ENCODE measurements around the gene PRKCE. TPM values are rescaled to one million over a fixed set of nuclear protein-coding genes. Genes with fewer than 3 reads are reported as not detected.

PRKCE gene
- total and polyA plus RNA-seq, 2 donors (not counting 3 experiments of a cell fraction or from before 2014, with no cell fraction given), result 27.9 to 33.9 TPM

DNA sequence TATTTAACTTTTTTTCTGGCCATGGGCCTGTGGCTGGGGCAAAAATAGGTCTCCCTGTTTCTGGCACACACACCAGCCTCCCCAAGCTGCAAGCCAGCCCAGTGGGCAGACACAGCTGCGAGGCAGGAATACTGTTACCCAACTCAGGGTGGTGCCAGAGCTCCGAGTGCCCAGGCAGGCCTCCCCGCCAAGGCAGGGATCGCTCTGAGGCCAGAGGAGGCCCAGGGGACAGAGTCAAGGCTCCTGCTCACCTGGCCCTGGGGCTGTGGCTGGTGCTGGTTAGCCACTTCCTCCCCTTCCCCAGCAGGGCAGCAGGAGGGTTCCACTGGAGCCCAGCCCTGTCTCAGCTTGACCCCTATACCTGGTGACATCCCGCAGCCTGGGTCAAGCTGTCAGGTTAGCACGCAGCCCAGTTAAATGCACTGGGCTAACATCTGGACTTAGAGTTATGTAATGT, 578.7 kb downstream of the PRKCE start:
- no peak overlapping the region for H3K4me2 ChIP-seq (ENCODE audit: insufficient read depth, low read length)
- FAIRE-seq, result no peak
- no peak for DNase-seq (ENCODE audit: low read depth, low spot score)
- dilution Hi-C loops (cut with MboI; ENCODE audit: extremely low pct_ligation_motif_present, low sequenced_read_pairs), result no loop called here
- H3K9me3 ChIP-seq (replicated peaks; ENCODE audit: control insufficient read depth, insufficient read depth, low read length), result no peaks in the 10 kb centered on the region
- no TSS peak for BruUV-seq (replicated peaks)
- peaks cover 13% of the 10 kb centered on the region for H3K4me1 ChIP-seq (ENCODE audit: control insufficient read depth, extremely low read depth, insufficient read depth, low read length)
- H3K9me1 ChIP-seq (replicated peaks; ENCODE audit: control insufficient read depth, extremely low read depth, insufficient read depth, low read length), result no peaks in the 10 kb centered on the region
- no peaks in the 10 kb centered on the region for H3K79me2 ChIP-seq (ENCODE audit: control insufficient read depth, insufficient read depth, low read length)
- TF ChIP-seq, protein P1, sequence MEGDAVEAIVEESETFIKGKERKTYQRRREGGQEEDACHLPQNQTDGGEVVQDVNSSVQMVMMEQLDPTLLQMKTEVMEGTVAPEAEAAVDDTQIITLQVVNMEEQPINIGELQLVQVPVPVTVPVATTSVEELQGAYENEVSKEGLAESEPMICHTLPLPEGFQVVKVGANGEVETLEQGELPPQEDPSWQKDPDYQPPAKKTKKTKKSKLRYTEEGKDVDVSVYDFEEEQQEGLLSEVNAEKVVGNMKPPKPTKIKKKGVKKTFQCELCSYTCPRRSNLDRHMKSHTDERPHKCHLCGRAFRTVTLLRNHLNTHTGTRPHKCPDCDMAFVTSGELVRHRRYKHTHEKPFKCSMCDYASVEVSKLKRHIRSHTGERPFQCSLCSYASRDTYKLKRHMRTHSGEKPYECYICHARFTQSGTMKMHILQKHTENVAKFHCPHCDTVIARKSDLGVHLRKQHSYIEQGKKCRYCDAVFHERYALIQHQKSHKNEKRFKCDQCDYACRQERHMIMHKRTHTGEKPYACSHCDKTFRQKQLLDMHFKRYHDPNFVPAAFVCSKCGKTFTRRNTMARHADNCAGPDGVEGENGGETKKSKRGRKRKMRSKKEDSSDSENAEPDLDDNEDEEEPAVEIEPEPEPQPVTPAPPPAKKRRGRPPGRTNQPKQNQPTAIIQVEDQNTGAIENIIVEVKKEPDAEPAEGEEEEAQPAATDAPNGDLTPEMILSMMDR (IDR thresholded peaks at IDR 0.05; ENCODE audit: extremely low read depth in 1 of 2, insufficient read depth in 1 of 2, low read depth in 1 of 2, low read length in 2 of 2), result no peak
- TF ChIP-seq MYC (IDR thresholded peaks at IDR 0.05; ENCODE audit: low read depth, low read length), result no peak
- TF ChIP-seq FOS (IDR thresholded peaks at IDR 0.05; ENCODE audit: borderline replicate concordance, insufficient read depth, low read length), result no peak
- no peak for TF ChIP-seq JUN (IDR thresholded peaks at IDR 0.05; ENCODE audit: borderline replicate concordance, insufficient read depth, insufficient read length, low read depth)
- no peak for TF ChIP-seq EZH2 (IDR thresholded peaks at IDR 0.05; ENCODE audit: borderline replicate concordance, low read depth, low read length, severe bottlenecking)
- TF ChIP-seq POLR2A (IDR thresholded peaks at IDR 0.05; ENCODE audit: low read depth, low read length), result no peak
- no peak for TF ChIP-seq GATA2 (IDR thresholded peaks at IDR 0.05; ENCODE audit: insufficient read depth, insufficient read length, low read depth, low read length)
- TF ChIP-seq, protein P2, sequence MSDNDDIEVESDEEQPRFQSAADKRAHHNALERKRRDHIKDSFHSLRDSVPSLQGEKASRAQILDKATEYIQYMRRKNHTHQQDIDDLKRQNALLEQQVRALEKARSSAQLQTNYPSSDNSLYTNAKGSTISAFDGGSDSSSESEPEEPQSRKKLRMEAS (IDR thresholded peaks at IDR 0.05; ENCODE audit: insufficient read depth, insufficient read length), result no peak
- TF ChIP-seq POLR2AphosphoS5 (IDR thresholded peaks at IDR 0.05; ENCODE audit: insufficient read depth, low read depth, low read length), result no peak
- H3K4me3 ChIP-seq (replicated peaks in 1 of 3; ENCODE audit: insufficient read depth in 1 of 3, low read depth in 1 of 3, low read length in 3 of 3), result no peak overlapping the region
- H3K36me3 ChIP-seq (ENCODE audit: control insufficient read depth in 2 of 2, extremely low read depth in 1 of 2, insufficient read depth in 2 of 2, low read length in 2 of 2), result no peaks in the 10 kb centered on the region
- no peak overlapping the region for H3K27ac ChIP-seq (ENCODE audit: insufficient read depth, low read depth, low read length)
- CTCF ChIA-PET, result interaction anchor here (1.0 to 2.2 kb wide), 4 partner anchors 12 to 64 kb away, joined by 3 to 14 read pairs (median 7); no protein-coding TSS in a partner anchor
- no peak overlapping the region for H2AFZ ChIP-seq (ENCODE audit: low read depth, low read length)
- no peaks in the 10 kb centered on the region for H4K20me1 ChIP-seq (replicated peaks; ENCODE audit: control insufficient read depth, extremely low read depth, insufficient read depth, low read length)
- intact Hi-C loops (cut with micrococcal nuclease), result no loop called here
- no peaks in the 10 kb centered on the region for H3K27me3 ChIP-seq (ENCODE audit: control insufficient read depth in 2 of 2, insufficient read depth in 2 of 2, low read length in 2 of 2)
- POLR2A ChIA-PET, result no interaction called here
- H3K9ac ChIP-seq (replicated peaks; ENCODE audit: extremely low read depth, insufficient read depth, low read length), result no peak overlapping the region
